Keratinocyte (primary cell): ENCODE results near the gene EEF1A2. TPM values are rescaled to one million over a fixed set of nuclear protein-coding genes. Genes with fewer than 3 reads are reported as not detected.
A peak's percentile ranks its signal among the peaks of the same experiment; 100 is the strongest.

Experiments
- DNase-seq: peaks from one replicate; pipeline ENCODE4 v3.0.0-alpha.2; 2011; ENCODE audit warnings: low read depth, missing footprints, low spot score
- FAIRE-seq: peaks from 2 replicates; lab custom pipeline; 2011; peaks lifted over from hg19 to GRCh38; lab: Jason Lieb, UNC
- H2AFZ ChIP-seq: 2 replicates; pipeline ENCODE4 v1.6.0; 2012; ENCODE audit warnings: low read length, control low read depth, inconsistent platforms; ENCODE audit not compliant: control insufficient read depth
- H3K27ac ChIP-seq: 2 replicates; pipeline ENCODE4 v1.5.1; 2011; ENCODE audit warnings: low read length; ENCODE audit not compliant: control insufficient read depth, insufficient read depth
- H3K27me3 ChIP-seq: 3 replicates; pipeline ENCODE4 v1.6.0; 2011; ENCODE audit warnings: low read length; ENCODE audit not compliant: control insufficient read depth, insufficient read depth; ENCODE audit errors: extremely low read depth
- H3K36me3 ChIP-seq, 2 experiments: 2 replicates in 1 of 2; 3 replicates in 1 of 2; pipeline ENCODE4 v1.5.1; 2011; ENCODE audit warnings: low read length in 2 of 2, mild to moderate bottlenecking in 1 of 2; ENCODE audit not compliant: control insufficient read depth in 2 of 2, insufficient read depth in 2 of 2; ENCODE audit errors: extremely low read depth in 1 of 2
- H3K4me1 ChIP-seq: 3 replicates; pipeline ENCODE4 v1.5.1; 2011; ENCODE audit warnings: low read length; ENCODE audit not compliant: control insufficient read depth, insufficient read depth; ENCODE audit errors: extremely low read depth
- H3K4me2 ChIP-seq: 3 replicates; pipeline ENCODE4 v1.6.0; 2011; ENCODE audit warnings: low read depth, low read length; ENCODE audit not compliant: control insufficient read depth, insufficient read depth; ENCODE audit errors: extremely low read depth
- H3K4me3 ChIP-seq, 3 experiments: fragments of 200-600 bp in 1 of 3; sonication (generic) in 1 of 3; 2 replicates in 2 of 3; 3 replicates in 1 of 3; pipeline ENCODE4 v1.5.1; 2011 to 2016; ENCODE audit warnings: low read length in 3 of 3, mild to moderate bottlenecking in 3 of 3, control low read depth in 2 of 3, inconsistent platforms in 1 of 3, low read depth in 1 of 3, mixed read lengths in 1 of 3, mixed run types in 1 of 3, moderate library complexity in 1 of 3; ENCODE audit not compliant: control insufficient read depth in 2 of 3, insufficient read depth in 2 of 3; ENCODE audit errors: extremely low read depth in 1 of 3
- H3K79me2 ChIP-seq: 2 replicates; pipeline ENCODE4 v1.6.0; 2012; ENCODE audit warnings: low read length; ENCODE audit not compliant: control insufficient read depth, insufficient read depth
- H3K9ac ChIP-seq: 3 replicates; pipeline ENCODE4 v1.6.0; 2011; ENCODE audit warnings: low read length; ENCODE audit not compliant: control insufficient read depth, insufficient read depth; ENCODE audit errors: extremely low read depth
- H3K9me1 ChIP-seq: 3 replicates; pipeline ENCODE4 v1.6.0; 2011; ENCODE audit warnings: low read length; ENCODE audit not compliant: control insufficient read depth, insufficient read depth; ENCODE audit errors: extremely low read depth
- H3K9me3 ChIP-seq: 2 replicates; pipeline ENCODE4 v1.5.1; 2012; ENCODE audit warnings: low read depth, low read length; ENCODE audit not compliant: control insufficient read depth
- H4K20me1 ChIP-seq: 3 replicates; pipeline ENCODE4 v1.6.0; 2011; ENCODE audit warnings: low read length; ENCODE audit not compliant: control insufficient read depth, insufficient read depth; ENCODE audit errors: extremely low read depth
- EZH2 ChIP-seq: IDR thresholded peaks from one replicate; pipeline ENCODE4 v1.6.1; 2012; ENCODE audit warnings: inconsistent platforms, mild to moderate bottlenecking, low read length, moderate library complexity
- dilution Hi-C: fragments of 300-500 bp; cut with MboI; formaldehyde crosslinking; loops from one replicate; pipeline ENCODE4 v1.7.0; 2020; ENCODE audit warnings: low sequenced_read_pairs; ENCODE audit not compliant: extremely low pct_ligation_motif_present
- polyA plus RNA-seq, 5 experiments: library from polyadenylated mRNA; depleted of rRNA in 3 of 5; stranded (reverse) in 3 of 5; stranded (forward) in 1 of 5; unstranded in 1 of 5; fragments of >200 nt; gene quantifications; 1 replicate in 1 of 5; 2 replicates in 3 of 5; 3 replicates in 1 of 5; pipeline versions ENCODE4 v1.2.1 to v1.2.3, GENCODE V29; 2011 to 2012; ENCODE audit warnings: missing spikeins in 2 of 5, low read depth in 1 of 5, low replicate concordance in 1 of 5
- TF ChIP-seq, protein P1 (sequence below), 3 experiments: IDR thresholded peaks in 1 of 3; conservative IDR thresholded peaks in 1 of 3; optimal IDR thresholded peaks in 1 of 3; 2 replicates in 2 of 3; 3 replicates in 1 of 3; pipeline versions ENCODE3 to v1.5.1; 2011; ENCODE audit warnings: low read length in 3 of 3, mild to moderate bottlenecking in 3 of 3, moderate library complexity in 2 of 3, control low read depth in 1 of 3, inconsistent platforms in 1 of 3; ENCODE audit not compliant: insufficient read depth in 2 of 3; ENCODE audit errors: extremely low read depth in 1 of 3

EEF1A2 gene
- polyA plus RNA-seq, 1 donor (not counting 4 experiments of a cell fraction or from before 2014, with no cell fraction given): 0.12 TPM

DNA sequence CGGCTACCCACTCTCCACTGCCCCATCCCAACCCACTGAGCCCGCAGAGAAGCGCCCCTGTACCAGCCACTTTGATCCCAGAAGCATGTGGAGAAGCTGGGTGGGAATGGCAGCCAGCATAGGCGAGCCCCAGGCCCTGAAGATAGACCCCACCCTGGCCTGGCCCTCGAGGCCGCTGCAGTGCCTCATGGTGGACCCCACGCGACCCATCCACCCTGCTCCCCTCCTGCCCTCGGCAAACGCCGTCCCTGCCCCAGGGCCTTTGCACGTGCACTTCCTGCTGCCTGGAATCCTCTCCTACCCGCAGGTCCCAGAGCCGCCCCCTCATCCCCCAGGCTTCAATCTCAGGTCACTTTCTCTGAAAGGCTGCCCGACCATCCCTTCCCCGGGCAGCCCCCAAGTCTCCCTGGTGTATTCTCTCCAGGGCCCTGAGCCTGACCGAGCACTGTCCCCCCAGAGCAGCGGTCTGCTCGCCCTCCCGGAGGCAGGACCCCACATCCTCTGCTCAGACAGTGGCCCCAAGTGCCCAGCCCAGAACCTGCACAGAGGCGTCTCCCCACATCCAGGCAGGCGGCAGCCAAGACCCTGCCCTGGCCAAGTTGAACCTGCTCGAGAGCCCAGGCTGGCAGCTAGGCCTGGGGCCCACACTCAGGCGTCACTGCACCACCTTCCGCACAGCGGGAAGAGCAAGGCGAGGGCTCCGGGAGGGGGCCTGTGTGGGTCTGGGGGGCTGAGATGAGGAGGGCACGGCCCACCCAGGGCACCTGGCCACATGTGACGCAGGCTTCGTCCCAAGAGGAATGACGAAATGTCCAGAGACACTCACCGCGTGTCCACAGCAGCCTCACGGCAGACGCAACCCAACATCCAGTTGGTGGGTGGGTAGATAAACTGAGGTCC, 40.5 kb downstream of the EEF1A2 start:
- H3K9me1 ChIP-seq: no peaks in the 10 kb centered on the region
- no peaks in the 10 kb centered on the region for H3K79me2 ChIP-seq
- H3K4me3 ChIP-seq: no peak overlapping the region
- H3K9me3 ChIP-seq: no peaks in the 10 kb centered on the region
- no peak overlapping the region for H3K27ac ChIP-seq
- DNase-seq: no peak
- H2AFZ ChIP-seq: no peak overlapping the region
- H3K4me1 ChIP-seq: peaks cover 16% of the 10 kb centered on the region
- H3K27me3 ChIP-seq: peaks cover 36% of the 10 kb centered on the region
- no peak overlapping the region for H3K4me2 ChIP-seq
- no peak for FAIRE-seq
- no peak overlapping the region for H3K9ac ChIP-seq
- dilution Hi-C loops: no loop called here
- peaks cover 6% of the 10 kb centered on the region for H4K20me1 ChIP-seq
- H3K36me3 ChIP-seq: no peaks in the 10 kb centered on the region
- TF ChIP-seq, protein P1, sequence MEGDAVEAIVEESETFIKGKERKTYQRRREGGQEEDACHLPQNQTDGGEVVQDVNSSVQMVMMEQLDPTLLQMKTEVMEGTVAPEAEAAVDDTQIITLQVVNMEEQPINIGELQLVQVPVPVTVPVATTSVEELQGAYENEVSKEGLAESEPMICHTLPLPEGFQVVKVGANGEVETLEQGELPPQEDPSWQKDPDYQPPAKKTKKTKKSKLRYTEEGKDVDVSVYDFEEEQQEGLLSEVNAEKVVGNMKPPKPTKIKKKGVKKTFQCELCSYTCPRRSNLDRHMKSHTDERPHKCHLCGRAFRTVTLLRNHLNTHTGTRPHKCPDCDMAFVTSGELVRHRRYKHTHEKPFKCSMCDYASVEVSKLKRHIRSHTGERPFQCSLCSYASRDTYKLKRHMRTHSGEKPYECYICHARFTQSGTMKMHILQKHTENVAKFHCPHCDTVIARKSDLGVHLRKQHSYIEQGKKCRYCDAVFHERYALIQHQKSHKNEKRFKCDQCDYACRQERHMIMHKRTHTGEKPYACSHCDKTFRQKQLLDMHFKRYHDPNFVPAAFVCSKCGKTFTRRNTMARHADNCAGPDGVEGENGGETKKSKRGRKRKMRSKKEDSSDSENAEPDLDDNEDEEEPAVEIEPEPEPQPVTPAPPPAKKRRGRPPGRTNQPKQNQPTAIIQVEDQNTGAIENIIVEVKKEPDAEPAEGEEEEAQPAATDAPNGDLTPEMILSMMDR (optimal IDR thresholded peaks at IDR 0.05 in 1 of 3, IDR thresholded peaks at IDR 0.05 in 1 of 3, conservative IDR thresholded peaks at IDR 0.05 in 1 of 3; ENCODE audit: extremely low read depth in 1 of 3, insufficient read depth in 2 of 3, low read length in 3 of 3): no peak
- TF ChIP-seq EZH2: no peak

DNA sequence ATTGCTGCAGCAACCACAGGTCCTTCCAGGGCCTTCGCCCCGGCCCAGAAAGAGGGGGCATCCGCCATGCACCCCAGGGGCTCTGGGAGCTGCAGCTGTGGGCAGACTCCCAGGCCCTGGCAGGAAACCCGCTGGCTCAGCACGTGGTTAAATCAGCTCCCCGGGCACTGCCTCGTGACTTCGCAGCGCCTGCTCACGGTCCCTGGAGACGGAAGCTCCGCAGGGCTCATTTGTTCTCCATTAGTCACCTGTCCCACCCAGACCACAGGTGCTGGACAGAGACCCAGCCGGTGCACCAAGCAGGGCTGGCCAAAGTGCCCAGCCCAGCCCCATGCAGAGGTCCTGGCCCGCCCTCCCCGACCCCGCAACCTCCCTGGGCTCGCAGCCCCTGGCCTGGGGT, 41.1 kb downstream of the EEF1A2 start:
- Histone ChIP-seq H3K4me1 (peaks cover 16% of the 10 kb centered on the region), H3K4me3 (no peak overlapping the region), H3K9ac (no peak overlapping the region), H3K27ac (no peak overlapping the region), H3K9me3 (no peaks in the 10 kb centered on the region), H3K36me3 (no peaks in the 10 kb centered on the region), H3K27me3 (peaks cover 32% of the 10 kb centered on the region), H3K79me2 (no peaks in the 10 kb centered on the region), H2AFZ (no peak overlapping the region), H3K9me1 (no peaks in the 10 kb centered on the region), H3K4me2 (peak overlapping the region; percentile 22), H4K20me1 (peaks cover 6% of the 10 kb centered on the region)
- dilution Hi-C loops: no loop called here
- DNase-seq: peak; percentile 32
- TF ChIP-seq, protein P1 (optimal IDR thresholded peaks at IDR 0.05 in 1 of 3, IDR thresholded peaks at IDR 0.05 in 1 of 3, conservative IDR thresholded peaks at IDR 0.05 in 1 of 3; ENCODE audit: extremely low read depth in 1 of 3, insufficient read depth in 2 of 3, low read length in 3 of 3): no peak
- TF ChIP-seq EZH2: no peak
- peak; percentile 61 for FAIRE-seq
